Esophagus (tissue), 2 donors: Measurements from ENCODE around the gene RNF150. TPM values are rescaled to one million over a fixed set of nuclear protein-coding genes. Genes with fewer than 3 reads are reported as not detected.
"Not testable (repeated sequence)": the region's sequence is repeated elsewhere in the genome, so short reads cannot be mapped to it uniquely, and the experiment has no call there.

Source experiments
- H3K27ac ChIP-seq, 2 donors: one replicate each; pipeline ENCODE4 v1.5.1; 2013; ENCODE audit warnings: low read depth in 2 of 2, mild to moderate bottlenecking in 2 of 2, inconsistent platforms in 1 of 2, low read length in 1 of 2, moderate library complexity in 1 of 2
- H3K27me3 ChIP-seq, 2 donors: one replicate each; pipeline ENCODE4 v1.6.1; 2013; ENCODE audit warnings: low read length in 2 of 2, control low read depth in 1 of 2, mild to moderate bottlenecking in 1 of 2; ENCODE audit not compliant: insufficient read depth in 2 of 2, control insufficient read depth in 1 of 2
- H3K36me3 ChIP-seq, 2 donors: one replicate each; pipeline ENCODE4 v1.6.1; 2013; ENCODE audit warnings: low read length in 1 of 2; ENCODE audit not compliant: control insufficient read depth in 2 of 2, insufficient read depth in 2 of 2
- H3K4me1 ChIP-seq, 2 donors: one replicate each; pipeline ENCODE4 v1.6.1; 2013; ENCODE audit warnings: low read length in 1 of 2; ENCODE audit not compliant: control insufficient read depth in 2 of 2, insufficient read depth in 2 of 2
- H3K4me3 ChIP-seq, 2 donors: one replicate each; pipeline ENCODE4 v1.5.1; 2013; ENCODE audit warnings: low read length in 2 of 2, mild to moderate bottlenecking in 2 of 2, low read depth in 1 of 2, moderate library complexity in 1 of 2
- H3K9me3 ChIP-seq, 2 donors: one replicate each; pipeline ENCODE4 v1.6.1; 2013; ENCODE audit warnings: mild to moderate bottlenecking in 2 of 2, low read depth in 1 of 2, low read length in 1 of 2, moderate library complexity in 1 of 2; ENCODE audit not compliant: control insufficient read depth in 2 of 2, insufficient read depth in 1 of 2
- WGBS, 2 donors: extraction: QIAGEN DNeasy Blood & Tissue Kit; methylation state at CpG; one replicate each; pipeline ENCODE4 v1.1.7; 2013; 5-methylcytosine and 5-hydroxymethylcytosine counted together
- polyA plus RNA-seq, 2 donors: library from polyadenylated mRNA; stranded (reverse); fragments of 200-250 nt; gene quantifications; one replicate each; pipeline ENCODE4 v1.2.3, GENCODE V29; 2013
- donor health status: healthy with polysubstance abuse.
- donor health status: Bipolar disorder and iron deficiency.

Gene RNF150
- polyA plus RNA-seq: under 1 TPM; 0.41 to 0.87 TPM

DNA sequence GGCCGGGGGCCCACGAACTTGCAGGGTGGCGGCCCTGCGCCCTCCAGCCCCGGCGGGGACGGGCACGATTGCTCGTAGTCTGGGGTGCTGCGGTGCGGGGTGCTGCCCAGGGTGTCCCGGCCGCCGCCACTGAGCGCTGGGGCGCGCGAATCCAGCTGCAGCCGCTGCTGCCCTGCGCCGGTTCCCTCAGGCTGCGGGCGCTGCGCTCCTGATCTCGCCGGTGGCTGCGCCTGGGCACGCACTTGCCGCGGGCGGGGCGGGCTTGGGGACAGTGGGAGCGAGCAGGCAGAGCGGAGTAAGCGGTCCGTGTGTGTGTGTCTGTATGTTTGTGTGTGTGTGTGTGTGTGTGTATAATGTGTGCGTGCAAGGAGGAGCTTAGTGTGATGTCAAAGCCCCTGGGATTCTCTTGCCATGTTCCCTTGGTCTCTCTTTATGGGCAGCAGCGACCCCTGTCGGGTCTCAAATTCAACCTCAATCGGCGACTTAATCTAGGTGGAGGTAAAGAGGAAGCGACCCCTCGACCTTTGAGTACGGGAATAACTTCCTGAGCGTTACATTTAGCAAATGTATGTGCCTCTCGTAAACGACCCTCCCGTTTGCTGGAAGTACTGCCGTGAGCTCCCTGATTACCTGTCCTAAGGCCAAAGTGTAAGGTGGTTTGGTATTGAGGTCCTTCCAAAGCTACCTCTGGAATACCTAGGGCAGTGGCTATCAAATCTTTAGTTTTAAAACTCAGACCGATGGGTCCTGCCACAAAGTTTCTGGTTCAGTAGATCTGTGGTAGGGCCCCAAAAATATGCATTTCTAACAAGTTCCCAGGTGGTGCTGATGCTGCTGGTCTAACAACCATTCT, at the start of gene RNF150:
RNF150 (minus strand) TSS at position 324 of the 853 bp plus-strand sequence.
- 1% methylated on average over 49 to 50 of the region's 50 CpGs for WGBS, 2 donors
- Histone ChIP-seq H3K27me3 (no peaks in the 10 kb centered on the region), H3K36me3 (no peaks in the 10 kb centered on the region), H3K9me3 (peaks cover 0 to 3% of the 10 kb centered on the region in 2 donors), H3K27ac (peak within 1 kb of the TSS; percentile 68 to 79), H3K4me1 (peaks cover 3 to 7% of the 10 kb centered on the region in 2 donors), H3K4me3 (peak within 1 kb of the TSS; percentile 68)

DNA sequence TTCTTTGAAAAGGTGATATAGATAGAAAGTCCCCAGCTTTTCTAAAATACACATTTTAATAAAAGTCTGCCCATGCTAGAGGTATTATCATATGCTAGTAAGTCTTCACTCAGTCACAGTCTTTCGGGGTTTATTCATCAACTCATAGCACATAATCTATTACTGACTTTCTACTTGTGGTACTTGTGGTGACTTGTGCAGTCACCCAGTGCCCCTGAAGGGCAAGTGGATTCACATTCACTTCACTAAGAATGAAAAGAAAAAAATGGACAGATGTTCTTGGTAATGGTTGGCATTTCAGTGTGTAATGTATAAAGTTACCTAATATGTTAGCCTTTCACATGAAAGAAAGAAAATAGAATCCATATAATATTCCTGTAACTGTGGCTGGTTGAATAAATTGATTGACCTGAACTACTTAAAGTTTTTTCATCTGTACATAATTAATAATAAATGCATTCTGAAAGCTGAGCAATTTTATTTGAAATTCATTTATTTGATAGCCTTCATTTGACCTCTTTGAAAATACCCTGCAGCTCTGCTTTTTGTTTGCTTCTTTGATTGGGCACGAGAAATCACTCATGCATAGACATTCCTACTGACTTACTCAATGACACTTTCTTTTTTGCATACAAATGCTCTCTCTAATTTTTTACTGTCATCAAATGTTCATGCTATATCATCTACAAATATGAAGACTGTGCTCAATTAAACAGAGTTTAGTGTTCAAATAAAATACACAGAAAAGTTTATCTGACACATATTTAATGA, 47.9 kb upstream of the RNF150 start:
- Histone ChIP-seq H3K4me3 (no peak overlapping the region), H3K9me3 (peaks cover 0 to 2% of the 10 kb centered on the region in 2 donors), H3K4me1 (no peaks in the 10 kb centered on the region), H3K36me3 (no peaks in the 10 kb centered on the region), H3K27me3 (no peaks in the 10 kb centered on the region), H3K27ac (no peak overlapping the region)
- 48 to 66% methylated on average over 2 of the region's 2 CpGs for WGBS, 2 donors

DNA sequence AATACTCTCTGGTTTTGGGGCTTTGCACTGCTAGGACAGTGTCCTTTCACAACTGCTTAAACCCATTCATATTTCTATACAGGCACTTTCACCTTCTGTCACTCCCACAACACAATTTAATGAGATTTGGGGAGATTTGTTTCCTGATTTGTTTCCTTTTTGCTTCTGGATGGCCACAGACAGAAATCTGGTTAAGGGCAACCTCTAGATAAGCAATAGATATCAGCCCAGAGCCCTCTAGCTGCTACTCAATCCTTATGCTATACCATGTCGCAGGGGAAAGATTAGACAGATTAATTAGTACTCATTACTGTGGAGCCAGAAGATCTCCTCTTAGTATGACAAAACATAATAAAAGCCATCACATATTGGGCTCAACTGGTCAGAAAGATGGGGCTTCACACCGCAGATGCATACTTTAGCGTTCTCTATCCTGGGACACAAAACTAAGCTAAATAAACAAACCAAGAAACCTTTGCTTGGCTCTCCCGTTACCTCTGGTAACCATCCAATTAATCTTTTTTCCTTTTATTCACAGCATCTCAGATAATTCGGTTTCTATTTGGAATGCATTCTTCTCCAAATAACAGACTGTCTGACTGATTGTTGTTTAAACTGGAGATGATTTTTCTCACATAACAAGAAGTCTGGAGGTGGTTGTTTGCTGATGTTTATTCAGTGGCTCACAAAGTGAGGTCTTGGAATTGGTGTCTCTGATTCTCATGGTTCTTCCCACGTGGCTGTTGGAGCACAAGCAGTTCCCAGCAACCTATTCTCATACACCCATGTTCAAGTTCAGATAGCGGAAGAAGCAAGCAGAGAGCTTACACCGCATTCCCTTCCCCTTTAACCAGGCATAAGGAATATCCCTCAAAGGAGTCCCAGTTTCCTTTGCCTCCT, 46.5 kb upstream of the RNF150 start:
- Histone ChIP-seq H3K4me1 (no peaks in the 10 kb centered on the region), H3K9me3 (peaks cover 0 to 2% of the 10 kb centered on the region in 2 donors)

DNA sequence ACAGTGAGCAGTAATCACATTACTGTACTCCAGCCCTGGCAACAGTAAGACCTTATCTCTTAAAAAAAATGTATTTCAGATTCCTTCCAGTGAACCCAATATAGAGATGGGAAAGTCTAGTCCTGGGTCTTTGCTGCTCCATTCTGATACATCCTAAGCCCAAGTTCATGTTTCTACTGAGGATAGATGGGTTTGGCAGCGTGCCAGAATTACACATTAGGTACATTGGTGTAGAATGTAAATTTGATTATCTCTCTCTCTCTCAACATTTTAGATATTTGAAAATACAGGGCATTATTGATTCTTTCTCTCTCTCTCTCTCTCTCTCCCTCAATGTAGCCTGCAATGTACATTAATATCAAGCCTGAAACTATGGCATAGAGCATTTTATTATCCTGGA, 43.9 kb upstream of the RNF150 start:
- H3K27ac ChIP-seq: no peak overlapping the region
- no peaks in the 10 kb centered on the region for H3K36me3 ChIP-seq
- peaks cover 0 to 2% of the 10 kb centered on the region in 2 donors for H3K9me3 ChIP-seq
- 32 to 37% methylated on average over 1 of the region's 1 CpG for WGBS, 2 donors
- no peaks in the 10 kb centered on the region for H3K4me1 ChIP-seq
- H3K4me3 ChIP-seq: no peak overlapping the region
- H3K27me3 ChIP-seq: no peaks in the 10 kb centered on the region

More for the DNA sequence above, 46.5 kb upstream of the RNF150 start:
- no peak overlapping the region for H3K4me3 ChIP-seq
- H3K27ac ChIP-seq: no peak overlapping the region
- no peaks in the 10 kb centered on the region for H3K36me3 ChIP-seq
- 44 to 45% methylated on average over 8 of the region's 8 CpGs for WGBS, 2 donors
- no peaks in the 10 kb centered on the region for H3K27me3 ChIP-seq

DNA sequence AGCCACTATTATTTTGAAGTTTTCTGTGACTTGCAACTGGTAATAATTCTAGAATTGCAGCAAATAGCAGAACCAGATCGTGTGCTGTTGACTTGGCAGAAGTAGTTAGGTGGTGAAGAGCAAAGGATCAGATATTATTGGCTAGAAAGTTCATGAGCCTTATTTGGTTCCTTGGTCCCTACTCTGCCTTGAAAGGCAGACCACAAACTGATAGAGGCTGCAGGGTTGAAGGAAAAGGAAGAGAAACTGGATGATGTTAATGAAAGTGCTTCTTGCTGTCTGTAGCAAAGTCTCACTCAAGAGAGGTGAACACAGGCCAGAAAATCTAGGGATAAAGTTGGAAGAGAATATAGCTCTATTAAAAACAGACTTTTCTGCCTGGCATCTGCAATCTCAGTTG, 41.2 kb upstream of the RNF150 start:
- WGBS, 2 donors: 61% methylated on average over 1 of the region's 1 CpG
- no peaks in the 10 kb centered on the region for H3K4me1 ChIP-seq
- H3K9me3 ChIP-seq: no peaks in the 10 kb centered on the region
- no peak overlapping the region for H3K27ac ChIP-seq
- H3K27me3 ChIP-seq: no peaks in the 10 kb centered on the region
- no peak overlapping the region for H3K4me3 ChIP-seq
- no peaks in the 10 kb centered on the region for H3K36me3 ChIP-seq

DNA sequence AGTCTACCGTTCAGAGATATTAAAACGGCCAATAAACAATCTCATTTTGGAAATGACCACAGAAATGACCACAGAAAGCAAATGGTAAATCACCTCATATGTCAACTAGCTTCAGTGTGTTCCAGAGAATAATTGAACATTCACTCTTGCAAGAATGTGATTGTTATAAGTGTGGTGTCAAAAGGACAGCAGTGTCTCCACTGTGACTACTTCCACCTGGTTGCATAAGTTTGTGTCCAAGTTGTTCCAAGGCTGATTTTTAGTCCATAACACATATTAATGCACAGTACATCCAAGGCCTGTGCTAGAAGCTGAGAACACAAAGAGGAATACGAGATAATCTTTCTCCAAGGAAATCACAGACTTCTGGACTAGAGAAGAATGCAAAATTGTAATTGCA, 37.4 kb upstream of the RNF150 start:
- Histone ChIP-seq H3K27ac (no peak overlapping the region), H3K4me1 (no peaks in the 10 kb centered on the region), H3K4me3 (no peak overlapping the region), H3K9me3 (peaks cover 0 to 2% of the 10 kb centered on the region in 2 donors), H3K27me3 (no peaks in the 10 kb centered on the region), H3K36me3 (no peaks in the 10 kb centered on the region)
- 63 to 70% methylated on average over 3 of the region's 3 CpGs for WGBS, 2 donors

DNA sequence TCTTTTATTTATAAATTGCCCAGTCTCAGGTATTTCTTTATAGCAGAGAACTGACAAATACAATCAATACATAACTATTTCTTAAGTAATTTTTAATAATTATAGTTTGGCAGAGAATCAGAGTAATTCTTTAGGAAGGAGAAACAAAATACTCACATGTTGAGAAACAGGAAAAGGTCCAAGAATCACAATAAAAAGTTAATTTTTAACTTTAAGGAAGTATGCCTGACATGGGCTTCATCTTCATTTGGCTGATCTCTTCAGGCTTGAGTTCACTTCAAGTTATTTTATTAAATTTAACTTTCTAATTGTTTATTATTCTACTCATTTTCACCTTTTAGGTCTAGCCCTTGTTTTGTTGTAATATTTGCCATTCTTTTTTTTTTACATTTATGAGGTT, 36.1 kb upstream of the RNF150 start:
- Histone ChIP-seq H3K4me1 (no peaks in the 10 kb centered on the region), H3K27me3 (no peaks in the 10 kb centered on the region), H3K36me3 (no peaks in the 10 kb centered on the region), H3K9me3 (peaks cover 0 to 2% of the 10 kb centered on the region in 2 donors), H3K27ac (no peak overlapping the region), H3K4me3 (no peak overlapping the region)

DNA sequence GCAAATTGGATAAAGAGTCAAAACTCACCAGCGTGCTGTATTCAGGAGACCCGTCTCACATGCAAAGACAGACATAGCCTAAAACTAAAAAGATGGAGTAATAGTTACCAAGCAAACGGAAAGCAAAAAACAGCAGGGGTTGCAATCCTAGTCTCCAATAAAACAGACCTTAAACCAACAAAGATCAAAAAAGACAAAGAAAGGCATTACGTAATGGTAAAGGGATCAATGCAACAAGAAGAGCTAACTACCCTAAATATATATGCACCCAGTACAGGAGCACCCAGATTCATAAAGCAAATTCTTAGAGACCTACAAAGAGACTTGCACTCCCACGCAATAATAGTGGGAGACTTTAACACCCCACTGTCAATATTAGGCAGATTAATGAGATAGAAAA, 31.7 kb upstream of the RNF150 start:
- not testable (repeated sequence) for H3K27ac ChIP-seq, H3K9me3 ChIP-seq, H3K36me3 ChIP-seq, H3K4me3 ChIP-seq, H3K4me1 ChIP-seq, H3K27me3 ChIP-seq
- 90 to 91% methylated on average over 5 of the region's 5 CpGs for WGBS, 2 donors

DNA sequence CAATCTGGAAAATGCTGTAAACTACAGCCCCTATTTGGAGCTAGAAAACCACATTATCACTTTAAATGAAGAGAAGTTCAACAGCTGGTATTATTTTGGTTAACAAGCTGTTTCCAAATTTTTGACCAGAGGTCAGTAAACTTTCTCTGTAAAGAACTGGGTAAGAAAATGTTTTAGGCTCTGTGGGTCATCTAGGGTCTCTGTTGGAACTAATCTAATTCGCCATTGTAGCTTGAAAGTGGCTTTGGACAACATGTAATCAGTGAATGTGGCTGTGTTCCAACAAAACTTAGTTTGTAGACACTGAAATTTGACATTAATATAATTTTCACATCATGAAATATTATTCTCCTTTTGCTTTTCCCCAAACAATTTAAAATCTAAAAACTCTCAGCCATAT, 25.8 kb upstream of the RNF150 start:
- Histone ChIP-seq H3K27me3 (no peaks in the 10 kb centered on the region), H3K9me3 (no peaks in the 10 kb centered on the region), H3K27ac (no peak overlapping the region), H3K36me3 (no peaks in the 10 kb centered on the region), H3K4me1 (no peaks in the 10 kb centered on the region), H3K4me3 (no peak overlapping the region)
- WGBS, 2 donors: 67 to 69% methylated on average over 1 of the region's 1 CpG
